ENCODE measurements around the gene C6orf118. TPM values are rescaled to one million over a fixed set of nuclear protein-coding genes. Genes with fewer than 3 reads are reported as not detected.

Gene C6orf118
- total and polyA plus RNA-seq, 7 donors: not detected

GRCh38 chr6:165321555-165322145 lies 12.2 kb upstream of the C6orf118 start:
- ATAC-seq: no peak
- no peak for DNase-seq
- WGBS, 3 donors: 95 to 96% (median 96%) methylated on average over 1 of the region's 1 CpG

GRCh38 chr6:165321150-165321549 lies 11.7 kb upstream of the C6orf118 start:
- no peak for DNase-seq
- intact Hi-C loops (cut with DNase I): no loop called here
- no peak overlapping the region for H3K4me3 ChIP-seq
- whole genome bisulfite sequencing, 3 donors: 60 to 75% (median 73%) methylated on average over 3 of the region's 3 CpGs
- H3K27me3 ChIP-seq (ENCODE audit: insufficient read depth in 3 of 3, low read length in 2 of 3): no peaks in the 10 kb centered on the region
- no peak for TF ChIP-seq CTCF (IDR thresholded peaks at IDR 0.05)
- H3K36me3 ChIP-seq (ENCODE audit: insufficient read depth in 1 of 2, low read depth in 1 of 2): no peaks in the 10 kb centered on the region
- H3K4me1 ChIP-seq: no peaks in the 10 kb centered on the region
- H3K27ac ChIP-seq: no peak overlapping the region
- ATAC-seq: no peak
- peaks cover 13% of the 10 kb centered on the region for H3K9me3 ChIP-seq

More at GRCh38 chr6:165321555-165322145, 12.2 kb upstream of the C6orf118 start:
- peaks cover 13% of the 10 kb centered on the region for H3K9me3 ChIP-seq
- TF ChIP-seq CTCF (IDR thresholded peaks at IDR 0.05): no peak
- H3K36me3 ChIP-seq (ENCODE audit: insufficient read depth in 1 of 2, low read depth in 1 of 2): no peaks in the 10 kb centered on the region
- H3K4me1 ChIP-seq: no peaks in the 10 kb centered on the region
- no peak overlapping the region for H3K27ac ChIP-seq
- no peak overlapping the region for H3K4me3 ChIP-seq
- intact Hi-C loops (cut with DNase I): no loop called here
- H3K27me3 ChIP-seq (ENCODE audit: insufficient read depth in 3 of 3, low read length in 2 of 3): no peaks in the 10 kb centered on the region

GRCh38 chr6:165317723-165318122 lies 8.3 kb upstream of the C6orf118 start:
- ATAC-seq: no peak
- TF ChIP-seq CTCF (IDR thresholded peaks at IDR 0.05): no peak

GRCh38 chr6:165306955-165307354 lies 2.5 kb downstream of the C6orf118 start:
- Histone ChIP-seq H3K9me3 (no peaks in the 10 kb centered on the region), H3K27me3 (ENCODE audit: insufficient read depth in 3 of 3, low read length in 2 of 3) (peaks cover 0 to 2% (median 0%) of the 10 kb centered on the region in 3 donors), H3K4me1 (no peaks in the 10 kb centered on the region), H3K36me3 (ENCODE audit: insufficient read depth in 1 of 2, low read depth in 1 of 2) (no peaks in the 10 kb centered on the region), H3K4me3 (no peak overlapping the region), H3K27ac (no peak overlapping the region)
- no peak for TF ChIP-seq CTCF (IDR thresholded peaks at IDR 0.05)
- DNase-seq (no peak), ATAC-seq (no peak)
- intact Hi-C loops (cut with DNase I): no loop called here
- 79 to 88% (median 84%) methylated on average over 3 of the region's 3 CpGs for WGBS, 3 donors

More at GRCh38 chr6:165317723-165318122, 8.3 kb upstream of the C6orf118 start:
- H3K36me3 ChIP-seq (ENCODE audit: insufficient read depth in 1 of 2, low read depth in 1 of 2): no peaks in the 10 kb centered on the region
- no peak overlapping the region for H3K4me3 ChIP-seq
- H3K27me3 ChIP-seq (ENCODE audit: insufficient read depth in 3 of 3, low read length in 2 of 3): no peaks in the 10 kb centered on the region
- intact Hi-C loops (cut with DNase I): no loop called here
- WGBS, 3 donors: 81 to 84% methylated on average over 14 of the region's 14 CpGs; no CpG with 5 or more reads in 1 of the 3 donors
- H3K4me1 ChIP-seq: no peaks in the 10 kb centered on the region
- no peak for DNase-seq
- H3K27ac ChIP-seq: no peak overlapping the region
- peaks cover 13% of the 10 kb centered on the region for H3K9me3 ChIP-seq
